H1 (cell line): Measurements from ENCODE around the gene ZNF823. TPM values are rescaled to one million over a fixed set of nuclear protein-coding genes. Genes with fewer than 3 reads are reported as not detected.
A peak's percentile ranks its signal among the peaks of the same experiment; 100 is the strongest.

ENCODE experiments used
- ATF2 ChIP-seq: IDR thresholded peaks from 2 replicates; pipeline ENCODE4 v1.6.1; 2012; ENCODE audit warnings: low read length, inconsistent platforms
- BRCA1 ChIP-seq: IDR thresholded peaks from 2 replicates; pipeline ENCODE4 v1.6.1; 2012; ENCODE audit warnings: low read depth, low read length, improper control_type of control experiment
- CEBPB ChIP-seq: IDR thresholded peaks from 2 replicates; pipeline ENCODE4 v1.6.1; 2012; ENCODE audit warnings: low read depth, low read length
- JUND ChIP-seq: IDR thresholded peaks from 2 replicates; pipeline ENCODE4 v1.6.1; 2011; ENCODE audit warnings: mild to moderate bottlenecking, improper control_type of control experiment, low read length
- MAFK ChIP-seq: IDR thresholded peaks from 2 replicates; pipeline ENCODE4 v1.6.1; 2012; ENCODE audit warnings: low read depth, mild to moderate bottlenecking, improper control_type of control experiment, low read length
- MAX ChIP-seq: IDR thresholded peaks from 2 replicates; pipeline ENCODE4 v1.6.1; 2012; ENCODE audit warnings: inconsistent platforms
- POLR2A ChIP-seq, 2 experiments: IDR thresholded peaks; 1 replicate in 1 of 2; 2 replicates in 1 of 2; pipeline ENCODE4 v1.6.1; 2011; ENCODE audit warnings: low read depth in 2 of 2, low read length in 2 of 2, mild to moderate bottlenecking in 2 of 2; ENCODE audit errors: control extremely low read depth in 1 of 2
- POLR2AphosphoS5 ChIP-seq: IDR thresholded peaks from 2 replicates; pipeline ENCODE4 v1.6.1; 2011; ENCODE audit warnings: low read depth, low read length
- TAF1 ChIP-seq: IDR thresholded peaks from 2 replicates; pipeline ENCODE4 v1.6.1; 2011; ENCODE audit warnings: mild to moderate bottlenecking, low read depth, low read length
- polyA plus RNA-seq, 7 experiments: library from polyadenylated mRNA; depleted of rRNA in 3 of 7; stranded (reverse) in 5 of 7; unstranded in 2 of 7; fragments of >200 nt in 5 of 7; fragments of 200-250 nt in 2 of 7; gene quantifications; 1 replicate in 5 of 7; 2 replicates in 1 of 7; 4 replicates in 1 of 7; pipeline versions ENCODE4 v1.2.1 to v1.2.3, GENCODE V29; 2011 to 2013; ENCODE audit warnings: missing spikeins in 2 of 7, mixed read lengths in 2 of 7
- total RNA-seq: library from RNA; stranded (reverse); fragmentation: NEBNext Ultra II Directional; extraction: Animal tissue kit (Norgen Biotek cat#: 25700); gene quantifications from 2 replicates; pipeline ENCODE4 v1.2.1, GENCODE V29; 2021

Gene ZNF823
- total and polyA plus RNA-seq, 2 of the 8 experiments (the other 6 are each of a cell fraction or from before 2014, with no cell fraction given), result 0.73 to 2.4 TPM

GRCh38 chr19:11693505-11694499, 44.9 kb downstream of the ZNF823 start (continued):
- TF ChIP-seq ATF2, result 0 out of 2 replicates have a peak, but pooled peaks have one; percentile 31
- TF ChIP-seq POLR2A (IDR thresholded peaks at IDR 0.05; ENCODE audit: control extremely low read depth in 1 of 2, low read depth in 2 of 2, low read length in 2 of 2), result peak in 1 of 2 experiments; percentile 67; a peak in 1 of 3 replicates
- no peak for TF ChIP-seq MAX
- peak; percentile 26; the same call in 1 of the 2 replicates for TF ChIP-seq MAFK
- peak; percentile 73 for TF ChIP-seq BRCA1
- peak; percentile 55; the same call in 1 of the 2 replicates for TF ChIP-seq TAF1
- TF ChIP-seq POLR2AphosphoS5, result peak; percentile 66
- peak; percentile 29; the same call in 1 of the 2 replicates for TF ChIP-seq JUND
- peak; percentile 97 for TF ChIP-seq CEBPB
